HG02885 (cell line): Measurements from ENCODE around the gene USP51.
"Not testable (repeated sequence)": the region's sequence is repeated elsewhere in the genome, so short reads cannot be mapped to it uniquely, and the experiment has no call there.

Experiments
- ATAC-seq: cut with Tn5 transposase; IDR thresholded peaks from one replicate; pipeline ENCODE4 v1.9.1; 2021; ENCODE audit warnings: mild to moderate bottlenecking; ENCODE audit not compliant: unreplicated experiment, poor library complexity

Gene USP51

DNA sequence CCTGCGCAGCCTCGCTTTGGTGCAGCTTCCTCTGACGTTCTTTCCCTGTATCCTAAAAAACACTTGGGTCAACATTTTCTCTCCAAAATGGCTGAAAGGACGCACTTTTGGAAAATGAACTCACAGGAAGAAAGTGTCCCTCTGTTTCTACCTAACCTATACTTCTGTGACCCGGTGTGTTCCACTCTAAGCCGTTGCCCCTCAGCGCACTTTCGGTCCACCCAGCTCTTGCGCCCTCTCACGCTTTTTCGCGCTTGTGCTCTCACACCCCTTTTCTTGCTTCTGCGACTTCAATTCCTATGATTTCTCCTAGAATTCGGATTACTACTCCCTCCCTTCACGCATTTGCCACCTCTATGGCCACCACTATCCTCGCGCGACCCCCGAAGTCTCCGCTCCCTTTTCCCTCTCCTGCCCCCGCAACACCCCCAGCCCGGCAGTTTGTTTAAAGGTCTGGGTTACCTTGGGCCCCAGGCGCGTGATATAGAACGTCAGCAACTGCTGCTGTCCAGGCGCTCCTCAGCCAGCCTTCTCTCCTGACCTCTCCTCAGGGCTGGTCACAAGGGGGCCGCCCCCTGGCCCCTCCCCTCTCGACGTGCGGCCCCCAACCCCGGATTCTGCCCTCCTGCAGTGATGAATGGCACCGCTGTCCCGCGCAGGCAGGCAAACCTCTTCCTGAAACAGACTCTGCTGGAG is at the start of gene USP51:
Gene USP51, minus strand, starts transcription at position 535 of the 696 bp plus-strand sequence. CDS start 909 bp downstream, outside the sequence.
- ATAC-seq = peak; percentile 59

DNA sequence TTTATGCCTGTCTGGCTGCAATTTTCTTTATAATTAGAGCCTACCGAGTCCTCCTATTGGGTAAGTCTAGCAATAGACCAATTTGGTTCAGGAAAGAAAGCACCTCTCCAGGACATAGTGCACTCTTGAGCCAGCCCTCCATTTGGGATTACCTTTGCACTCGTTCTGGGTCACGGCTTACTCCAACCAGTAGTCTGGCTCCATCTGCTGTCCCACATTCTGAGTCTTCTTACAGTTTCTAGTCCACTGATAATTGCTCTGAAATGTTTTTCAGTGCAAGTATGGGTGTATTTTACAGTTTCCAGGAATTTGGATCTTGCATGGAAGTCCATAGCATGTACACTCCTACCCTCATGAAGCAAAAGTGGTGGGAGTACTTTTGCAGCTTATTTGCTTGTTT is 34.8 kb upstream of the USP51 start:
- no peak for ATAC-seq

DNA sequence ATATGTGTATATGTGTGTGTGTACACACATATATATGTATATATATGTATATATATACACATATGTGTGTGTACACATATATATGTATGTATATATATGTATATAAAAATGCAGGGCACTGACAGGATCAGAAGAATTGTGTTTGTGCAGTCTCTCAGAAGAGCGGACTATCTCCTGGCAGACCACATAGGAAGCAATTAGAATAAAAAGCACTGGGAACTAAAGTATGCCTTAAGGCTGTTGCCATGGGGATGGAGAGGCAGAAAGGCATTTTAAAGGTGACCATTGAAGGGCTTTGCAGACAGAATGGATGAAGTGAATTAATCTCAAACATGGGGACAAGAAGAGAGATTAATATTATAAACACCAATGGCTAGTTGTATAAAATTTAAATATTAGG is 33.7 kb upstream of the USP51 start:
- ATAC-seq = no peak

DNA sequence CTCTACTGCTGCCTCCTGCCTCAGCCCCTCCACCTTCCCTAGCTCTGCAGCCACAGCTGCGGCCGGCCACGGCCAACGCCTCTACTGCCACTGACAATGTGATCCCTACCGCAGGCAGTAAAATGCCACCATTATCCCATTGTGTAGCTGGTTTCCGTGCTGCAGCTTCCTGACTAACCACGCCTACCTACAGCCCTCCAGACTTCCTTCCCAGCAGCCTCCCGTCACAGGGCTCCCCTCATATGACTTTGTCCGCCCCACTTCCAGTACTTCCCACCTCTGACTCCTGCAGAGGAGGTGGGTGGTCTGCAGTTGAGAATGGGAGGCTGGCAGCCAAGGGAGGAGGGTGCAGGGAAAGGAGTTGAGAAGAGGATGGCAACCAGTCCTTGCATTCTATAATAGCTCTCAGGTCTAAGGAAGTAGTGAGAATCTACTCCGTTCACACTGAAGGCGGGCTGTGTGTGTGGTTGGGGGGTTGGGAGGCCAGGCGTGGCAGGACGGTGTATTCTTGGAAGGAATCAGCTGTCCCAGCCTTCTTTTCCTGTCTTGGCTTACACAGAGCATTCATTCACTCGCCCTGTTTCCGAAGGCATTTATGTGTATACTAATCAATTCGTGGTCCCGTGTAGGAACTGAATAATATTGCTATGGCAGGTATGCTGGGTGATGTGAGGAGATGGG is 33.1 kb upstream of the USP51 start:
- ATAC-seq = no peak

DNA sequence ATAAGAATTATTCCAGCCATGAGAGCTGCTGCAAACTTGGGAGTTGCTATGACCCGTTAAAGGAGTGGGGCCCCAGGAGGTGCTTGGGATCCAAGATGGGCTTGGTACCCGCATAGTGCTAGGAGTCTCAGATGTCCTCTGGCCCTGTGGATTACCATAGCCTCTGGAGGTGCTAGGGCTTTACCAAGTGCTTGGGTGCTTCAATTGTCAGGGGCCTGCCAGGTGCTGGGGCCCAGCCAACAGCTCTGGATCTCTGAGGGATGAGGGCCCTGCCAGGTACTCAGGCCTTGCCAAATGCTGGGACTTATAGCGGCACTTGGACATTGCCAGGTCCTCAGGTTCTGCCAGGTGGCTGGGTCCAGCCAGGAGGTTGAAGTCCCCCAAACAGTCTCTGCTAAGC is 32.0 kb upstream of the USP51 start:
- ATAC-seq = no peak

DNA sequence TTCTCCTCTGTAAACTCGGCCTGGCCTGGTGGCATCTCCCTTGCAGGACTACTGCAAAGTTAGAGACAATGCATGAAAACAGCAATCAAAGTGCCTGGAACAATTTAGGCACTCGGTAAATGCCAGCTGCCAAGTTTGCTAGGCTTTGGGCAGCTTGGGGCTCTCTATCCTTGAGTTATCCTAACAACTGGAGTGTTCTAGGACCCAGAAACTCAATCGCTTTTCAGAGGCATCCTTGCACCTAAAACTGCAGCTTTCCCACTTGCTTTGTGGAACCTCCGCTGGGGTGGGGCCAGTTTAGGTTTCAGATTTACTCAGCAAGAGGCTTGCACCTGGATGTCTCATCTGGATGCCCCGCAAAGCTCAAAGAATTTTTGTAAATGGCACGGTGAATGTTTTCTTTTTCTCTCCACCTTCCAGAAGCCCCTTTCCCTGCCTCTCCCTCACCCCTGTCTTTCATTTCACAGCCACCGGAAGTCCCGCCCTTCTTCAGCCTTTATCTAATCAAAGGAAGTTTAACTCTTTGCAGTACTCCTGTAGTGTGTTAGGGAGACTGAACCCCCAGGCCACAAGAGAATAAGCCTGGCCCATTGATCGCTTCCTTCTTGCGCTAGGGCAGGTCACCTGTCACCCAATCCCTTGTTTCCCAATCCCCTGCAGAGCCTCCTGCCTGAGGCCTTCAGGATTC is 27.3 kb upstream of the USP51 start:
- peak; percentile 67 for ATAC-seq

DNA sequence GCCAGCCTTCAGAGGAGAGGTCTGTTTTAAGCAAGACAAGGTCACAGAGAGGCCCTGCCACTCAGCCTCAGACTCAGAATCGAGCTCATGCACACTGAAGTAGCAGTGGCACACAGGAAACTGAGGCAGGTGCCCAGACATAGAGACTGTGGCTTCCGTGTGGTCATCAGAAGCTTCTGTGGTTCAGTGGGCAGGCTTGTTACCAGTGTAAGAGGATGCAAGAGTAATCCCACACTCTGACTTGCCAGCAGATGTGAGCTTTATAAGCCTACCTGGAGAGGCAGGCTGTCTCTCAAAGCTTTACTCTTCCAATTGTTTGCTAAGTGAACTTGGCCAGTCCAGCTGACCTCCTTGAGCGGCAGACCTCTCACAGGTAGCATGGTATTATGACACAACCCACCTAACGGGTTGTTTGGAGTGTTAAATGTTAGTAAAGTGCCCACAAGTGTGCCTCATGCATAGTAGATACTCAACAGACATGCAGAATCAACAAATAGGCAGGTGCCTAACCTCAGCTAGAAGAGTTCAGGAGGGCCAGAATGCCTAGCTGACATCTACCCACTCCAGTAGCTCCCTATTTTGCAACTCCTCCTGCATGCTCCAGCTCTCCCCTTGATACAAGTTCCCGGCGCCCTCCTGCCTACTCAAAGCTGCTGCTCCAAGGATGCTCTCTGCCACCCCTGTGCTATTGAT is 23.5 kb upstream of the USP51 start:
- ATAC-seq = not testable (repeated sequence)

DNA sequence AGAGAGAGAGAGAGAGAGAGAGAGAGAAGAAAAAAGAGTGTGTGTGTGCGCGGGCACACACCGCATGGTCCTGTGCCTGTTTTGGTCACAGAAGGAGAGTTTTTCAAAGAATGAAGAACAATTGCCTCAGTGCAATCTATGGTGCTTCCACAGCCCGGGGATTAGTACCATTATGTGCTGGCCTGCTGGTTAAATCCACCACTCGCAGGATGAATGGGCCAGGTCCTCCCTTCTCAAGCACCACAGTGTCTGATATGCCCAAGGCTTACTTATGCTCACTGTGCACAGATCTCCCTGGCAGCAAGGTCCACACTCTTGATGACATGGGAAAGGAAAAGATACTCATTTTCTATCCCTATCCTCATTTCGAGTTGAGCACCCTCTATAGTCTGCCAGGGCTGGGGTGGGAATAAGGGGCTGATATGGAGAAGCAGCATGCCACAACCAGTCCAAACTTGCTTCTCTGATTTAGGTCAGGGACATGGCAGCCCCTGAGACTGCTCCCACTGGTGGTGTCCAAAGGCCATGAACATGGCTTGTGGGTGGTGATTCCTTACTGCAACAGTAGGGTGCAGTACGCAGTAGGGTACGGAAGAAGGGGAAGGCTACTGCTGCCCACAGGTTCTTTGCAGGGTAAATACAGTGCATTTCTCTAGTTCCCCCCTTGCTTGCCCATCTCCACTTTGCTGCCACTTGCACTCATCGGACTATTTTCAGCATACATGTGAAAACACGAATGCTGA is 18.9 kb upstream of the USP51 start:
- peak; percentile 57 for ATAC-seq

DNA sequence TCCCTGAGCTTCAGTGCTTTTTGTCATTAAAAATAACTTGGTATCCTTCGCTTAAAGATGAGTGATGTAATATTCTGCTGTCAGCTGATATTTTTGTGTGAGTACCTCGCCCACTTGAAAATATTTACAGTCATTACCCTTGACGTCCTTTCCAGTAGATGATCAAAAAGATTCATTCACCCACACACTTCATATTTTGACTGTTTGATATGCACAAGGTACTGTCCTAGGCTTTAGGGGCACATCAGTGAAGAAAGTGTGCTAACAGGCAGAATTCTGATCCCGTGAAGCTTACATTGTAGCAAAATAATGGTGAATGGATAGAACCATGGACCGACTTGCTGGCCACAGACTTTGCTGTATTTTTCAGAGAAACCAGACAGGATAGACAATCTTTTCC is 18.1 kb upstream of the USP51 start:
- ATAC-seq = not testable (repeated sequence)

DNA sequence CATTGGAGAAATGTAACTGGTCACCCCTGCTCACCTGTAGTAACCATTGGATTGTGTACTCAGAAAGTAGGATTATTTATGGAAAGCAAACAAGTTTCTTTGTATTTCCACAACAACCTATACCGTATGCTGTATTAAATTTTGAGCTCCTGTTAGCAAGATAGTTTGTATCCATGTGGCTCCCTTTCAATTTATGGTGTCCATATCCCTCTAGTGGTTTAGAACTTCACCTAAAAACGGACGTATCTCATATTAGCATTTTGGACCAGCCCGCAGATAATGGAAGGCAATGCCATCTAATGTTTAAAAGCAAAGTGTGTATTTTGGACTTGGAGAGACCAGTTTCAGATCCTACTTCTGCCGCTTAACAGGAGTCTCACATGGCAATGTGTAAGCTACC is 17.4 kb upstream of the USP51 start:
- not testable (repeated sequence) for ATAC-seq

DNA sequence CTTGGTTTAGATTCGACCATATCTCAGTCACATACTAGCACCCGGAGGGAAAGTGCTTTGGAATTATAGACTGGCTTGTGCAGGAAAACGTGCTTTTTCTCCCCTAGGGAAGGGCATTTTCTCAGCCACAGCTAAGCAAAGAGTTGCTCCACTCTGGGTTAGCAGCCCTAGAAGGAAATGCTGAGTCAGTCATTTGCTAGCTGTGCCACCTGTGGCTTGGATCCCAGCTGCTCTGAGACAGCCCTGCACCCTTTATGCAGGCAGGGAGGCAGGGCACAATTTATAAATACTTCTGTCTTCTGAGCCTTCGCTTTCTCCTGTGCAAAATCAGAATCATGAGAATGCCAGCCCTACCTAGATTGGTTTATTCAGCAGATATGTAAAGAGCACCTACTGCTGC is 1.3 kb upstream of the USP51 start:
- no peak for ATAC-seq

DNA sequence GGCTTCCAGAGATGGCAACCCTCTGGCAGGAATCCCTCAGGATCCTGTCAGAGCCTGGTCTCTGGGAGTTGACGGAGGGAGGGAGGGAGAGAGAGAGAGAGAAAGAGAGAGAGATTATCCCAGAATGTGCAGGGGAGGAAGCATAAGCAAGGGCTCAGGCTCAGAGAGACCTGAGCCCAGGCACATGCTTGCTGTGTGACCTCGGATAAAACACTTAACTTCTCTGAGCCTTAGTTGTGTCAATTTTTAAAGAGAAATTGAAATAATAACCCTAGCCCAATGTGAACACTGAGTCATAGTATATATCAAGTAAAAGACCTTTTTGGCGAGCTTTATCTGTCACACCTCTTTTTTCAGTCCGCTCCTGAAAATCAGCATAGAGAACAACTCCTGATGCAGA is 473 bp upstream of the USP51 start:
- no peak for ATAC-seq

DNA sequence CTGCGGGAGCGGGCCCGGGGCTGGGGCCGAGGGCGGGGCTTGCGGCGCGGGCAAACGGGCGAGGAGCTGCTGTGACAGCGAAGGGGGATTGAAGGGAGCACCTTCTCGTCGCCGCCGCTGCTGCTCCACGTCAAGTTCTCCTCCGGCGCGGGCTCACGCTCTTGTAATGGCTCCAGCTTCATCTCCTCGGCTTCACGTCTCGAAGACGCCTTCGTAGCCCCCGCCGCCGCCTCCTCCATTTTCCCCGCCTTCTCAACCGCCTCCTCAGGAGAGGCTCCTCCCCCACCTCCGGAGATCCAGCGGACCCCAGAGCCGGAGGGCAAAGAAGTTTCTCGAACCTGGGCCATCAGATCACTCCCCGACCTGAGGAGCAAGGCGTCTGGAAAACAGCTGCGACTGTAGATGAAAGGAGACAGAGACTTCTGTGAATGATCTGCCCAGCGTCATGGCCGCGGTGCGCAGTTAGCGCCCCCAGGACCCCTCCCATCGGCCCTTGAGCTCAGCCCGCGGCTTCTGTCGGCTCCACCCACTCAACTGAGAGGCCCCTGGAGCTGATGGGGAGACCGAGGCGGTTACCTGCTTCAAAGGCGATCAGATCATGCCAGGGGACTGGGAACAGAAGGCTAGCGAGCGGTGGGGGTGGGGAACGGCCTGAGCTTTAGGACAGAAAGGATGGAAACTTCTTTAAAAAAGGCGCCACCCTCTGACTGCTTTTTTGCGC is 895 bp downstream of the USP51 start:
- ATAC-seq = peak; percentile 61

DNA sequence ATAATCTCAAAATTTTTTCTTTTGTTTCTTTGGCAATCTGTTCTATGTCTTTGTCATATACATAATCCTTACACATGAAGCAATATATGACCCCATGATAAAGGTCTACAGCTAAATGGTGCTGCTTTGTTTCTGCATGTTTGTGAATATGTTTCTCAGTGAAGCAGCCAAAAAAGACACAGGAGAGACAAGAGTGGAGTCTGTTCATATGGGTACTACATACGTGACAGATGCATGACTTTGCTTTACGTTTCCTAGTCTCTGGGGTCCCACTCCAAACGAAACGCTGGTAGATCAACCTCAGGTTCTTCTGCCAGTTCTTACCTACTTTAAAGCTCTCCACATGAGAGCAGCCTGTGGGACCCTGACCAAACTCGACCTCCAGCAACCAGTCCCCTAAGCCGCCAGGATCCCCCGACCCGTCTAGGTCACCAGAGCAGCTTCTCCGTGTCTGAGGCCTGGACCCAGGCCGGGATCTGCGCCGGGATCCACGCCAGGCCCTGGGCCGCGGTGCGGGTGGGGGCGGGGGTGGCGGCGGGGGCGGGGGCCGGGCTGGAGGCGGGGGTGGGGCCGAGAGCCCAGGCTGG is 1.5 kb downstream of the USP51 start:
- ATAC-seq = peak; percentile 1

DNA sequence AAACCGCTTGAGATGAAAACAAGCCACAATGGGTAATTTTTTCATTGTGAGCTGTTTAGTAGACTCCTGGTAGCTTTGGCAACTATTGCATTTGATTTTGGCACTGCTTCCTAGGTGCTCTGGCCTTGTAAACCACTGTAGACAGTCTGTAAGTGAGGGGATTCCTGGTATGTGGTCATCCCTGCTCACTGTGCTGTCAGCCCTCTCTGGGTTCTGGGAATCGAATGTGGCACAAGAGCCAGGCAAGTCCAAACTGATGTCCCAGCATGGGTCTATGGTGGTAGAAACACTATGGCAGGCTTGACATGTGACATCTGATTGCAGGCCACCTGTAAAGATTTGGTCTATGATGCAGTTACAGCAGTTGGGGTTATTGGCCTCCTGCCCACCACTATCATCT is 2.5 kb downstream of the USP51 start:
- ATAC-seq = no peak

DNA sequence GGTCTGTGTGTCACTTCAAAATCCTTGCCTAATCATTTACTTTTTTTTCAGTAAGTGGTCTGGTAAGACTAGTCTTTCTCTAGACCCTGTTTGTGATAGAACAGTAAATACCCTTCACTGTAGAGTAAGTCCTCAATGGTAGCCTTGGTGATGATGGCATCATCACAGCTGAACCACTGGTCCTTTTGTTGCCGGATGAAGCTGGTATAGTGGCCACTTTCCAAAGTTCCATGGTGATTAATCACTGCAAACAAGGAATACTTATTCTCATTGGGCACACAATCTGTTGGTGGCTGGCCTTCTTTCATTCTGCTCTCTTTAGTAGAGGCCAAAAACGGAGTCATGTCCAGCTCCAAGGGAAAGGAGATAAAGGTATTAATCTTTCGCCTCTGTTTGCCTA is 2.9 kb downstream of the USP51 start:
- ATAC-seq = no peak

DNA sequence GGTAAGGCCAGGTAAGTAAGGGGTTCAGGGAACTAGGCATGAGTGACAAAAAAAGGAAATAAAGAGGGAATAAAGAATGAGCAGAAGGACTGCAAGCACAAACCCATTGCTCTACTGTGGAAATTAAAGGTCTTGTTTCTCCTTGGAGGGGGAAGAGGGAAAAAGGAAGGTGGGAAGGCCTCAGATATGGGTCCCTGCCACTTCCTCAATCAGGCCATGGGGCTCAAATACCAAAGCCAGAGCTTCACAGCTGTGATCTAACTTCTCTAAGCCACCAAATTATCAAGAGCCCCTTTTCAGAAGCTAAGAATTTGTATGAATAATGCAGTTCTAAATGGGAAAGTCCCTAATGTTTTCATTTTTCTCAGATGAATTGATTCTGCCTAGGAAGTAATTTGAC is 4.7 kb downstream of the USP51 start:
- ATAC-seq = no peak

DNA sequence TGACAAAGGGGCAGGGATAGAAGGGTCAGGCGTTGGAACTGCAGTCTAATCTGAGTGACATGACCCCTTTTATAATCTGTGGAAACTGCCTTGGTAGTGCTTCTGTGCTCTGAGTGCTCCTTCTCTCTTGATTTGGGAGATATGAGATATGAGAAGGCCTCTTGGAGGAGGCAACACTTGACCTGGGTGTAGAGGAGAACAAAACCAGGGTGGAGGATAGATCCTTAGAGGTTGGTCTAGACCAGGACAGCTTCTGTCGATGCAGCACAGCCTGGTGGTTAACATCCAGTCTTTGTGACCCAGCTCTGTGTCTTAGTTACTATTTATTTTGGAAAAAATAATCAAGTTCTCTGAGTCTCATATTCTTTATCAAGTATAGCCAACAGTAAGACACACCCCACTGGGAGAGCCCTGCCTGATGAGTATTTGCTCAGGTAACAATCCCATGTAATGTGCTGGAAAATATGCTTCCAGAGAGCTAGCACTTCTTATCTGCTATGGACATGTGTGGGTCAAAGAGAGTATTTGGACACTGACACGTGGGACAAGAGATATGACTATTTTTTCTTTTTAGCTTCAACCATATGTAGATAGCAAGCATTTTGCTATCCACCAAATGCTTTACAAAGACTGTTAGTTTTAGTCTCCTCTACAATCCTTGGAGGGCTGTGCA is 9.1 kb downstream of the USP51 start:
- no peak for ATAC-seq

DNA sequence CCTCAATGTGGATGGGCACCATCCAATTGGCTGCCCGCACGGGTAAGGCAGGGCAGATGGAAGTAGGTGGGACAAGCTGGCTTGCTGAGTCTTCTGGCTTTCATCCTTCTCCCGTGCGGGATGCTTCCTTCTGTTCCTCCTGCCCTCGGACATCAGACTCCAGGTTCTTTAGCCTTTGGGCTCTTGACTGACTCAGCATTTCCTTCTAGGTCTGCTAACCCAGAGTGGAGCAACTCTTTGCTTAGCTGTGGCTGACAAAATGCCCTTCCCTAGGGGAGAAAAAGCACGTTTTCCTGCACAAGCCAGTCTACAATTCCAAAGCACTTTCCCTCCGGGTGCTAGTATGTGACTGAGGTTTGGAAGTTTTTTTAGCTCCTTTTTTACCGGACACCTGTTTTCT is 9.7 kb downstream of the USP51 start:
- not testable (repeated sequence) for ATAC-seq
